NCI-H2196 treated with DMSO at 0.1 percent for 48 hours (cell line): ENCODE results near the gene CCDC93.
A peak's percentile ranks its signal among the peaks of the same experiment; 100 is the strongest.
"Not testable (repeated sequence)": the region's sequence is repeated elsewhere in the genome, so short reads cannot be mapped to it uniquely, and the experiment has no call there.

Experiments used
- DNase-seq: peaks from one replicate; lab custom pipeline; 2025; ENCODE audit not compliant: unreplicated experiment; lab: John Stamatoyannopoulos, UW

Gene CCDC93

DNA sequence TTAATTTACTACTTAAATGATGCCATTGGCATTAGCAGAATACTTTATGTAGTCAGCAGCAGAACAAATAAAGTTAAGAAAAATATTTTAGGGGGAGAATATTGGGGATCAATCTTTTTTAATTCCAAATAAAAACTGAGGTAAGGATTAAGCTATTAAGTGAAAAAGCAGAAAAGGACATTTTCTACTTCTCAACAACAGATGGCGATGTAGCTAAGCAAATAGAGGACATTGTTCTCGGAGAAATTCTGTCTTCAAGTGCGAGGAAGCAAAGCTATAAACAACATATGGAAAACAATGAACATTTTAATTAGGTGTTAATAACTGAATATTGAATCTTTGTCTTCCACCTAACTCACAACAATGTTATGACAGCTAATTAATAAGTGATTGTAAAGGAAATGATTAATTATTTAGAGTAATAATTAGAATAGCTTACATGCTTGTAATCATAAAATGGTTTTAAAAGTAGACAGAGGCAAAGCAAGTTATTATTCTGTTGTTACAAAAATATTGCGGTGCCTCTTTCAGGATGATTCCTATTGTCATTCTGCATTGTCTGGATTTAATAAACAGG, 32.9 kb upstream of the CCDC93 start:
- DNase-seq: peak; percentile 28

DNA sequence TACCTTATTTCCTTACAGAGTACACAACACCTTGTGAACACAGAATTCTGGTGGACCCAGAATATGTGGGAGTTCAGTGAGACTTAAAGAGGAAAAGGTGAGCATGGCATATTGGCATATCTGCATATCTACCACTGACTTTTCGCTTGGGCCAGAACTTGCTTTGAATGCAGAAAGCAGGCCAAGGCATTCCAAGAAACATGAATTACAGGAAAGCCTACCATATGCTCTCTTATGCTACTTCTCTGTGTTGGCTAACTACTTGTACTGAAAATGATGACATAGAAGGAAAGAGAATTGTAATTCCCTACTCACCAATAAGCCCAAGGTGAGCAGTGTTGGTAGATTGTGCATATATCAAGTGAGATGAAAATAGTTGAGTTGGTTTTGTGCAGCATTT, 31.4 kb upstream of the CCDC93 start:
- no peak for DNase-seq

- no peak for DNase-seq
These were observed 31.0 kb upstream of the CCDC93 start for GRCh38 chr2:118044854-118045253.

DNA sequence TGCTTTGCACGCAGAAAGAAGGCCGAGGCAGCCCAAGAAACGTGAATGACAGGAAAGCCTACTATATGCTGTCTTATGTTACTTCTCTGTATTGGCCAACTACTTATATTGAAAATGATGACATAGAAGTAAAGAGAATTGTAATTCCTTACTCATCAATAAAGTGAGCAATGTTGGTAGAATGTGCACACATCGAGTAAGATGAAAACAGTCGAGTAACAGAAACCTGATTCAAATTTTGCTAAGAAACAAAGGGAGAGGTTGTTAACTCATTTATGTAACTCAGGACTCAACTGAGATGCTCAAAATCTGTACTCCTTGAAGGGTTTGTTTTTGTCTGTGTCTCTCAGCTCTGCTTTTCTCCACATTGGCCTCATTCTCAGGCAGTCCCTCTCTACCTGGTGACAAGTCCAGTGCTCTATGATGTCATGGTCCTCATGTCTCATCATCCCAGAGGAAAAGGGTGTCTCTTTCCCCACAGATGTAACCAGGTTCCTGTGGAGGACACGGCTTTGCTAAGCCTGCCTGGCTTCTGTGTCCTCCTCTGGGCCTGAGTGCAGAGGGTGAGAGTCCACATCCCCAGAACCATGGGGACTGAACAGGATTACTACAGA, 30.3 kb upstream of the CCDC93 start:
- no peak for DNase-seq

GRCh38 chr2:118040891-118041290, 27.0 kb upstream of the CCDC93 start:
- DNase-seq: no peak

- DNase-seq: no peak
These were observed 18.5 kb upstream of the CCDC93 start for GRCh38 chr2:118032169-118033013.

- no peak for DNase-seq
These were observed 17.7 kb upstream of the CCDC93 start for GRCh38 chr2:118031566-118031965.

GRCh38 chr2:118029025-118029424, 15.2 kb upstream of the CCDC93 start:
- no peak for DNase-seq

DNA sequence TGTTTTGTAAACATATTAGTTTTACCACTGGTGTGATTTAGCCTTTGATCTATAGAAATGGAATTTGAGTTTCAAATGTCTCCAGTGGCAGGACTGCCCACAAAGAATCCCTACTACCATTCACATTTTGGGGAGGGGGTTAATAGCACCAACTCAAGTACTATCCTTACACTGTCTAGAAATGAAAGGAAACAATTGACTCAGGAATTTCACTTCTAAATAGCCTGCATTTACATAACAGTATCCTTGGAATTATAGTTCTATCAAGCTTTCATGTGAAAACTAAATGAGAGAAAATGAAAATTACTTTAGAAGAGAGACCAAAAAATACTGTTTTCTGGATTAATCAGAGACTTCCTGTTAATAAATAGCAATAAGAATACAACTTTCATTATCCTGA, 7.5 kb upstream of the CCDC93 start:
- DNase-seq: no peak

DNA sequence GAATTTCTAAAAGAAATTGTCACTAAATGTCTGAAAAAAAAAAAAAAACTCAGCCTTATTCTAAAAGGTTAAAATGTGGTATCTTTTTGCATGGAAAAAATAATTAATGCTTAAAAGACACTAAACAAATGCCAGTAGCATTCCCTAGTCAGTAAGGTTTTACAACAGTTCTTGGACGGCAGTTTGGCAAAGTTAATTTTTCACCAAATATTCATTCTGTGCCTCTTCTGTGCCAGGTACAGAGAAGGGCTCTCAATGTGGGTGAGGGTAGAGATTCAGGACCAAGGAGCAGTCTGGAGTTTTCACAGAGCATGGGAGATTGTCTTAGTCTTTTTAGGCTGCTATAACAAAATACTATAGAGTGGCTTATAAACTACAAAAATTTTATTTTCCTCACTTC, 6.0 kb upstream of the CCDC93 start:
- no peak for DNase-seq

DNA sequence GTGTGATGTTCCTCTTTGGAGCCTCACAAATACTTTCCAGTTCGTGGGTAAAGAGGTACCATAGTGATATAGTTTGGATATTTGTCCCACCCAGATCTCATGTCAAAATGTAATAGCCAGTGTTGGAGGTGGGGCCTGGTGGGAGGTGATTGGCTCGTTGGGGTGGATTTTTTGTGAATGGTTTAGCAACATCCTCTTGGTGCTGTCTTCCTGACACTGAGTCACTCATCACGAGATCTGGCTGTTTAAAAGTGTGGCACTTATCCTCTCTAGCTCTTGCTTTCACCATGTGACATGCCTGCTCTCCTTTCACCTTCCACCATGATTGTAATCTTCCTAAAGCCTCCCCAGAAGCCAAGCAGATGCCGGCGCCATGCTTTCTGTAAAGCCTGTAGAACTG, 3.0 kb upstream of the CCDC93 start:
- DNase-seq: no peak

- DNase-seq: not testable (repeated sequence)
These were observed 1.9 kb upstream of the CCDC93 start for GRCh38 chr2:118015761-118016160.

- DNase-seq: no peak
These were observed 588 bp upstream of the CCDC93 start for GRCh38 chr2:118014492-118014824.

DNA sequence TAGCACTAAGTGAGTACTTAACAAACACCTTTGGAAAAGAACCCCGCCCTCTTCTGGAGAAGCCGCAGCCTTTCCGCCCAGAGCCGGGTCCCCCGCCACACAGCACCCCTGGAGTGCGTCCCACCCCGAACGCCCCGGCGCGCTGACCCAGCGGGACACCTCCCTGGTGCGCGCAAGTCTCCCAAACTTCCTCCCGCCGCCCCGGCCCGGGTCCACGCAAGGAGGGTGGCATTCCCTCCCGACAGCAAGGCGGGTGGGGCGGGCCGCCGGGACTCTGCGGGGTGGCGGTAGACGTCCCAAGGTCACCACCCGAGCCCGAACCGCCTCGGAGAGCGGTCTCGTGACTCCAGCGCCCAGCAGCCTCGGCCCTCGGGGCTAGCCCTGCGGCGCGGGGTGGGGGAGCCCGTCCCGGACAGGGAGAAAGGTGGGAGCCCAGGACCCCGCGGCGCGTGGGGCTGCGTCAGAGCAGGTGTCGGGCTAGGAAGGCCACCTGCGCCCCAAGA, 598 bp downstream of the CCDC93 start:
- DNase-seq: no peak

DNA sequence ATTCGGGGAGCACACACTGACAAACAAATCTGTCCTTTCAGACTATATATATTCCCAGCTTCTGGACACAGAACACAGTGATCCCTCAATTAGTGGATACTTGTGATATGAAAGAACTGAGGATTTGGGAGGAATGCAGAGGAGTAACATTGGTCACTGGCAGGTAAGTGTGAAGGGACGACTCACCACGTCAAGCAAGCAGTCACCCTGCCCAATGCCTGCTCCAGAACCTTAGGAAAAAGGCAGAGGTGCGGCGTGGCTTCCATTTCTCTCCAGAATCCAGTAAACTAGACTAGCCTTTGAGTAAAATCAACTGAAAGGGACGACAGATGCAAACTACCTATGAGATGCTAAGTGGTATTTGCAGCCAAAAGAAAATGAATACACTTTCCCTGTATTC, 1.1 kb downstream of the CCDC93 start:
- DNase-seq: no peak

- no peak for DNase-seq
These were observed 3.4 kb downstream of the CCDC93 start for GRCh38 chr2:118010473-118010872.

GRCh38 chr2:118006861-118007260, 7.0 kb downstream of the CCDC93 start:
- DNase-seq: no peak

GRCh38 chr2:118006326-118006725, 7.5 kb downstream of the CCDC93 start:
- DNase-seq: no peak

- peak; percentile 50 for DNase-seq
These were observed 10.5 kb downstream of the CCDC93 start for GRCh38 chr2:118003396-118003824.

GRCh38 chr2:118000041-118000440, 13.8 kb downstream of the CCDC93 start:
- DNase-seq: no peak

DNA sequence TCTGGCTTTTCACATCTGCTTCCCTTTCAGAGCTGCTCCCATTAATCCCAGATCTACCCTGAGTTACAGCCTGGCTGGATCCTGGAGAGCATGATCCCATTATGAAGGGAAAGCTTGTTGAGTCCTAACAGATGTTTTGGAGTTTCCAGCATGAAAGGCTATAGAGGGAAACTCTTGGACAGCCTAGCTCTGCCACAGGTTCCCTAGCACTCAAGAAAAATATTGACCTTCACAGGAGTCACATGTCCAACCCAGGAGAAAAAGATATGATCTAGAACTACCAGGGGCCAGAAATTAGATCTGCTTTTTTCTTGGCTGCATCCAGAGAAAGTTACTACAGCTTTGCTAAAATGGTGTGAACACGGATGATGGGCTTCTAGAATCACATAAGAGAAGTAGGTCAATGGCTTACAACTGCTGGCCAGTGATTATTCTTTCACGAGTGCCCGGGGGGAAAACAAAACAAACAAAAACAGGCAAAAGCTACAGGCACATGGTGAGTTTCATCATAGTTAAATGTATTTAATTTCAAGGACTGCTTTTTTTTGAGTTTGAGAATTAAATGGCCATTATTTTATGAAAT, 15.9 kb downstream of the CCDC93 start:
- DNase-seq: no peak

DNA sequence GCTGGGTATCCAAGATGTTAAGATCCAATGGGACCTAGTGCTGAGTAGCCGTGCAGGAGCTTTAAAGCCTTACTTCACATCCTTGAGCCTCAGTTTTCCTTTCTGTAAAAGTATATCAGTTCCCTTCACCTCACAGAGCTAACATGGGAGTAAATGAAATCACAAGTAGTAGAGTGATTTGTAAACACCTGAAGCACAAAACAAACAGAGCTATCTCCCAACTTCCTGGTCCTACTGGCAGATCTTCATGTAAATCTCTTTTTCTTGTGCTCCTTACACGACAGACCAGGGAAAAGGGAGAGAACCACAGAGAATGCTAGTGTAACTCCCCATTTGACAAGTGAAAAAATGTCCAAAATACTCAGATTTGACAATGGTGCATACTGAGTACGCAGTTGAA, 17.3 kb downstream of the CCDC93 start:
- no peak for DNase-seq
